Subcutaneous abdominal adipose tissue (tissue), 5 donors: ENCODE measurements around the gene RIN1.
"Not testable (repeated sequence)": the region's sequence is repeated elsewhere in the genome, so short reads cannot be mapped to it uniquely, and the experiment has no call there.

ENCODE experiments used
- H3K27ac ChIP-seq: one replicate; pipeline ENCODE4 v1.7.0; 2013; ENCODE audit warnings: low read depth, mild to moderate bottlenecking, inconsistent platforms, low read length, moderate library complexity
- H3K27me3 ChIP-seq, 5 donors: one replicate each; pipeline ENCODE4 v1.7.0; 2013; ENCODE audit warnings: low read length in 5 of 5, inconsistent platforms in 1 of 5; ENCODE audit not compliant: control insufficient read depth in 5 of 5, insufficient read depth in 4 of 5
- H3K36me3 ChIP-seq, 5 donors: one replicate each; pipeline ENCODE4 v1.7.0; 2013; ENCODE audit warnings: low read length in 5 of 5; ENCODE audit not compliant: control insufficient read depth in 5 of 5, insufficient read depth in 5 of 5
- H3K4me1 ChIP-seq, 5 donors: one replicate each; pipeline ENCODE4 v1.7.0; 2013; ENCODE audit warnings: low read length in 5 of 5, mild to moderate bottlenecking in 3 of 5, moderate library complexity in 1 of 5; ENCODE audit not compliant: control insufficient read depth in 5 of 5, insufficient read depth in 5 of 5
- H3K4me3 ChIP-seq, 5 donors: one replicate each; pipeline ENCODE4 v1.7.0; 2013; ENCODE audit warnings: low read length in 5 of 5, low read depth in 1 of 5
- H3K9ac ChIP-seq, 5 donors: one replicate each; pipeline ENCODE4 v1.7.0; 2013; ENCODE audit warnings: low read length in 5 of 5, mild to moderate bottlenecking in 4 of 5, moderate library complexity in 3 of 5
- H3K9me3 ChIP-seq, 5 donors: one replicate each; pipeline ENCODE4 v1.7.0; 2013; ENCODE audit warnings: low read length in 5 of 5; ENCODE audit not compliant: control insufficient read depth in 5 of 5
- donor health status: healthy.
- donor health status: healthy.
- donor health status: healthy.
- donor health status: healthy.
- donor health status: healthy.

The RIN1 gene

DNA sequence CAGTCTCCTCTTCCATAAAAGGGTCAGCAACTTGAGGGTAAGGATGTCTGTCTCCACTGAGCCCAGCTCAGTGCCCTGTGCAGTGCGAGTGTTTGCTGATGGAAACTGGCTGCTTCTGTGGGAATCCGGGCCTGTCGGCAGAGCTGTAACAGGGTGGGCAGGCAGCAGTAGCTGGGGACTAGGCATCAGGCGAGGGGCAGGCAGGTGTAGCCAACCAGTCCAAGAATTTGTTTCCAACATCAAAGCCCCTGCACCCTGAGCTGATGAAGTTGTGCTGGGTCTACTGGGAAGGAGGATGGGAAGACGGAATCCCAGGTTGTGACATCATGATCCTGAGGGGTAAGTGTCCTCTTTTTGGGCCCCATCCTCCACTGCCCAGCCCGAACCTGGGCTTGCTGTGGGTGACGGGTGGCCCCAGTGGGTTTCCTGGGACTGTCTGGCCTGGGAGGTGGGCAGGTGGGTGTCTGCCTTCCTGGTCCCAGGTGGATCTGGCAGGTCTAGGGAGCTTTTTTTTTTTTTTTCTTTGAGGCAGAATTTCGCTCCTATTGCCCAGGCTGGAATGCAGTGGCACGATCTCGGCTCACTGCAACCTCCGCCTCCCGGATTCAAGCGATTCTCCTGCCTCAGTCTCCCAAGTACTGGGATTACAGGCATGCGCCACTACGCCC lies 24.3 kb upstream of the RIN1 start:
- Histone ChIP-seq H3K4me1 (peaks cover 0 to 13% (median 0%) of the 10 kb centered on the region in 5 donors), H3K9me3 (no peaks in the 10 kb centered on the region), H3K36me3 (peaks cover 0 to 5% (median 0%) of the 10 kb centered on the region in 5 donors), H3K27ac (no peak overlapping the region), H3K4me3 (no peak overlapping the region), H3K27me3 (no peaks in the 10 kb centered on the region), H3K9ac (no peak overlapping the region)

- H3K36me3 ChIP-seq = peaks cover 0 to 5% (median 0%) of the 10 kb centered on the region in 5 donors
- no peak overlapping the region for H3K9ac ChIP-seq
Observed at GRCh38 chr11:66359662-66360087, 23.4 kb upstream of the RIN1 start.

DNA sequence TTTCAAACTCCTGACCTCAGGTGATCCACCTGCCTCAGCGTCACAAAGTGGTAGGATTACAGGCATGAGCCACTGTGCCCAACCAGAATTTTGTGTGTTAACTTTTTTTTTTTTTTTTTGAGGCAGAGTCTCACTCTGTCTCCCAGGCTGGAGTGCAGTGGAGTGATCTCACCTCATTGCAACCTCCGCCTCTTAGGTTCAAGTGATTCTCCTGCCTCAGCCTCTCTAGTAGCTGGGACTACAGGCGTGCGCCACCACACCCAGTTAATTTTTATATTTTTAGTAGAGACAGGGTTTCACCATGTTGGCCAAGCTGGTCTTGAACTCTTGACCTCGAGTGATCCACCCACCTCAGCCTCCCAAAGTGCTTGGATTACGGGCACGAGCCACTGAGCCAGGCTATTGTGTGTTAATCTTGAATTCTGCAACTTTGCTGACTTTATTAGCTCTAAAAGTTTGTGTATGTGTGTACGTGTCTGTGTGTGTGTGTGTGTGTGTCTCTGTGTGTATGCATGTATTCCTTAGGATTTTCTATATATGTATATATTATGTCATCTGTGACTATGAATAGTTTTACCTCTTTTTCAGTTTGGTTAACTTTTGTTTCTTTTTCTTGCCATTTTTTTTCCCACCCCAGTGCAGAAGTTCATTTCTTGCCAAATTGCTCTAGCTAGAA lies 14.5 kb upstream of the RIN1 start:
- not testable (repeated sequence) for H3K9ac ChIP-seq, H3K27ac ChIP-seq, H3K27me3 ChIP-seq, H3K4me3 ChIP-seq, H3K9me3 ChIP-seq, H3K36me3 ChIP-seq
- peaks cover 3 to 31% (median 25%) of the 10 kb centered on the region in 5 donors for H3K4me1 ChIP-seq

More at GRCh38 chr11:66359662-66360087, 23.4 kb upstream of the RIN1 start:
- peaks cover 0 to 13% (median 0%) of the 10 kb centered on the region in 5 donors for H3K4me1 ChIP-seq
- H3K4me3 ChIP-seq = no peak overlapping the region
- no peaks in the 10 kb centered on the region for H3K9me3 ChIP-seq
- no peaks in the 10 kb centered on the region for H3K27me3 ChIP-seq
- H3K27ac ChIP-seq = no peak overlapping the region

- Histone ChIP-seq H3K9ac (no peak overlapping the region), H3K4me3 (no peak overlapping the region), H3K36me3 (no peaks in the 10 kb centered on the region), H3K4me1 (peaks cover 7 to 45% (median 40%) of the 10 kb centered on the region in 5 donors), H3K27me3 (no peaks in the 10 kb centered on the region), H3K27ac (no peak overlapping the region), H3K9me3 (no peaks in the 10 kb centered on the region)
Observed at GRCh38 chr11:66349084-66349386, 12.8 kb upstream of the RIN1 start.

DNA sequence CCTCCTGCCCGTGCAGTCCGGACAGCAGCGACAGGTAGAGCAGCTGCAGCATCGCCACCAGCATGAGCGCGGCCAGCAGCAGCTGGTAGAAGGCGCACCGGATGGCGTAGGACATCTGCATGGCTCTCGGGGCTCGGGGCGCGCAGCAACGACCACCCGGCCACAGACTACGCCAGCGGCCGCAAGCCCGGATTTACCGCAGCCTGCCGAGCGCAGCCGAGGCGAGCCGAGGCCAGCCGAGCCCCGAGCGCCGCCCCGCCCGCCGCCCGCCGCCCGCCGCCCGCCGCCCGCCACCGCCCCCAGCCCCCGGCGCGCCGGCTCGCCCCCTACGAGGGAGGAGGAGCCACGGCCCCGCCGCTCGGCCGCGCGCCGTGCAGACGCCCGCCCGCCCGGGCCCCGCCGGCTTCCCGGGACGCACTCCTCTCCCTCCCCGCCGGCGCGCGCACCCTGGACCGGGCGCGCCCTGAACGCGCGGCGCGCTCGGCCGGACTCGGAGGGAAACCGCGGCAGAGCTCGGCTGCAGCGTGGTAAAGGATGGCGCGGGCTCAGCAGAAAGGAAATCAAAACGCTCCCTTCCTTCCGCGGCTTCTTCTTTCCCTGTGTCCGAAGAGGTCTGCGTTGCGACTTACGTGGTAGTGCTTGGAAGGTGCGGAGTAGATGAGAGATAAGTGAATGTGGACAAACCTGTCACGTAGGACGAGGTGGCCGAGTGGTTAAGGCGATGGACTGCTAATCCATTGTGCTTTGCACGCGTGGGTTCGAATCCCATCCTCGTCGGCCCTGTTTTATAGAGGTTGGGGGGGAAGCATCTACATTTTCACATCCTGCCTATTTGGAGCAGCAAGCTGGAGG lies 11.4 kb upstream of the RIN1 start, which contains the start of gene B4GAT1:
Gene B4GAT1 (minus strand): TSS at position 205 of the 852 bp plus-strand sequence. CDS start 84 bp downstream, at position 121.
- Histone ChIP-seq H3K9ac (peak within 1 kb of the TSS; percentile 65 to 93 (median 77)), H3K9me3 (no peaks in the 10 kb centered on the region), H3K27ac (peak within 1 kb of the TSS; percentile 57), H3K36me3 (peaks cover 0 to 1% (median 0%) of the 10 kb centered on the region in 5 donors), H3K4me3 (peak within 1 kb of the TSS; percentile 86 to 95 (median 93)), H3K4me1 (peaks cover 9 to 55% (median 47%) of the 10 kb centered on the region in 5 donors), H3K27me3 (no peaks in the 10 kb centered on the region)

GRCh38 chr11:66346476-66347424 lies 10.5 kb upstream of the RIN1 start:
- Histone ChIP-seq H3K9ac (peak overlapping the region; percentile 65 to 93 (median 77)), H3K27me3 (no peaks in the 10 kb centered on the region), H3K4me1 (peaks cover 9 to 55% (median 47%) of the 10 kb centered on the region in 5 donors), H3K27ac (peak overlapping the region; percentile 57), H3K9me3 (no peaks in the 10 kb centered on the region), H3K4me3 (peak overlapping the region; percentile 39 to 95 (median 86)), H3K36me3 (peaks cover 0 to 10% (median 5%) of the 10 kb centered on the region in 5 donors)

DNA sequence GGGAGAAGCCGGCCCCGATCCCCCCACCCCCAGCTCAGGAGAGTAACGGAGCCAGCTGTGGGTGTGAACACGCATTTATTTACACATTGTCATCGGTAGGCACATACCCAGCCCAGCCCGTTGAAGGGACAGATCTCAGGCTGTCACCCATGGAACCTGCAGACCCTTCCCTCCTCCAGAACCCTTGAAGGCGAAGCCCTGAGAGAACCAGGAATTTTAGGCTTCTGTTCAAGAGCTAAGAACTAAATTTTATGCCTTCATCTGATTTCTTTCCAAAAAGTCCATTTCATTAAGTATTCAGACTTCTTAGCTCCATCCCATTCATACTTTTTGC lies 9.0 kb upstream of the RIN1 start:
- peaks cover 9 to 55% (median 47%) of the 10 kb centered on the region in 5 donors for H3K4me1 ChIP-seq
- H3K27ac ChIP-seq = peak overlapping the region; percentile 67

DNA sequence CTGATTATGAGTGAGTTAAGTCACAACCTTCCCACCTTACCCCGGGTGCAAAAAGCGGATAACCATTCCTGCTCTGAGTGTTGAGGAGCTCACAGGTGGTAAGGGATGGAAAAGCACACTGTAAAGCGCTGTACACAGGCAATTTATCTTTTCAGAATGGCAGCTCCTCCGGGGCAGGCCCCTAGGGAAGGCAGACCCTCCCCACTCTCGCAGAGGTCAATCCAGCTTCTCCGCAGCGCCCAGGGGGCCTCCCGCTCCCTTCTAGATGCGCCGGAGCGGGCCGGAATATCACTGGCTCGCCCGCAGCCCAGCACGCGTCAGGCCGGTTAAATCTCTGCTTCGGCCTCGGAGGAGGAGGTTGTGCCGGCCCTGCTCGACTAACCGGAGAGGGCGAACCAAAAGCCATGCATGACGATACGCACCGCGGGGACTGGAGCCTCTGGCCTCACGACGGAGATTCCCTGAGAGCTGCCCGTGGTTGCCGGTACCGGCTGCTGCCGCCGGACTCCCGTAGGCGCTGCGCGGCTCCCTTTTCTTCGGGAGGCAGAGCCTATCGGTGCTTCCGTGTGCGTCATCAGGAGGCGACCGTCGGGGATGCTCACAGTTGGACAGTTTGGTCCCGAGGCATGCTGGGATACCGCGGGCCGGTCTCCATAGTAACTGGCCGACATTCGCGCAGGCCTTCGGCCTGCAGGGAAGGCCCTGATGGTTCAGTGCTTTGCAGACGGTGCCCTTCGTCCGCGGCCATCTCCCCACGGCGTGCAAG lies 8.5 kb upstream of the RIN1 start, which contains the start of gene BRMS1:
Gene BRMS1 (minus strand): TSS at position 555 of the 766 bp plus-strand sequence. CDS start 2,870 bp downstream, outside the sequence.
- Histone ChIP-seq H3K36me3 (peaks cover 0 to 30% (median 25%) of the 10 kb centered on the region in 5 donors), H3K9me3 (no peaks in the 10 kb centered on the region), H3K9ac (peak within 1 kb of the TSS; percentile 81 to 98 (median 87)), H3K27me3 (no peaks in the 10 kb centered on the region), H3K4me1 (peaks cover 9 to 55% (median 47%) of the 10 kb centered on the region in 5 donors), H3K4me3 (peak within 1 kb of the TSS; percentile 92 to 97 (median 95)), H3K27ac (peak within 1 kb of the TSS; percentile 67)

More for the DNA sequence above, 9.0 kb upstream of the RIN1 start:
- Histone ChIP-seq H3K27me3 (no peaks in the 10 kb centered on the region), H3K4me3 (peak overlapping the region; percentile 63 to 97 (median 95)), H3K36me3 (peaks cover 0 to 24% (median 20%) of the 10 kb centered on the region in 5 donors), H3K9ac (peak overlapping the region in 3 of 5 donors; percentile 81 to 87 (median 82)), H3K9me3 (no peaks in the 10 kb centered on the region)
